Measurements from ENCODE around the gene MYH6. TPM values are rescaled to one million over a fixed set of nuclear protein-coding genes. Genes with fewer than 3 reads are reported as not detected.

The MYH6 gene
- total RNA-seq, 1 donor: not detected

DNA sequence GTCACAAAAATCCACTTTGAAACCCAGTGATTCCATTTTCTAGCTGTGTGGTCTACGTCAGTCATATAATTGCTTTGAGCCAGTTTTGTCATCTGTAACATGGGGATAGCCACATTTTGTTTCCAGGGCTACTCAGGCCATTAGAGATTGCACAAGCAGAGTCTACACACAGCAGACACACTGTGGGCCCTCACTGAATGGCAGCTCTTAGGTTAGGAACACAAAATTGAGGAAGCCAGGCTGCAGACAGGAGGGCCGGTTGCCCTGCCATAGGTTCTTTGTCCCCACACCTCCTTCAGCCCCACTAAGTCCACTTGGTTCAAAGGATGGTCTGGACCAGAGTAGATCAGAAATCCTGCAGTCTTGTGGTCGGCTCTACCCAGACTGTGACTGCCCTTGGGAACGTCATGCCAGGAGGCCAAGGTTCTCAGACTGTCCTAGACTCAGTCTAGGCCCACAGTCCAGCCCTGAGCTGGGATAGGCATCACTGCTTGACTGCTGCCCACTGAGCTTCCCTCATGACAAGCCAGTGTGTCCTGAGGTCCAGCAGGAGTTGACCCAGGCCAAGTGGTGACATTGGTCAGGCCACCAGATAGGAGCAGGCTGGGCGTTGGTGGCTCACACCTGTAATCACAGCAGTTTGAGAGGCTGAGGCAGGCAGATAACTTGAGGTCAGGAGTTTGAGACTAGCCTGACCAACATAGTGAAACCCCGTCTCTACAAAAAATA is 31.2 kb upstream of the MYH6 start:
- Histone ChIP-seq H3K4me1 (ENCODE audit: insufficient read depth, low read length) (no peaks in the 10 kb centered on the region), H3K27me3 (ENCODE audit: insufficient read depth, low read length) (no peaks in the 10 kb centered on the region), H3K9me3 (ENCODE audit: low read depth, low read length) (no peaks in the 10 kb centered on the region), H3K4me3 (ENCODE audit: low read length) (no peak overlapping the region)

DNA sequence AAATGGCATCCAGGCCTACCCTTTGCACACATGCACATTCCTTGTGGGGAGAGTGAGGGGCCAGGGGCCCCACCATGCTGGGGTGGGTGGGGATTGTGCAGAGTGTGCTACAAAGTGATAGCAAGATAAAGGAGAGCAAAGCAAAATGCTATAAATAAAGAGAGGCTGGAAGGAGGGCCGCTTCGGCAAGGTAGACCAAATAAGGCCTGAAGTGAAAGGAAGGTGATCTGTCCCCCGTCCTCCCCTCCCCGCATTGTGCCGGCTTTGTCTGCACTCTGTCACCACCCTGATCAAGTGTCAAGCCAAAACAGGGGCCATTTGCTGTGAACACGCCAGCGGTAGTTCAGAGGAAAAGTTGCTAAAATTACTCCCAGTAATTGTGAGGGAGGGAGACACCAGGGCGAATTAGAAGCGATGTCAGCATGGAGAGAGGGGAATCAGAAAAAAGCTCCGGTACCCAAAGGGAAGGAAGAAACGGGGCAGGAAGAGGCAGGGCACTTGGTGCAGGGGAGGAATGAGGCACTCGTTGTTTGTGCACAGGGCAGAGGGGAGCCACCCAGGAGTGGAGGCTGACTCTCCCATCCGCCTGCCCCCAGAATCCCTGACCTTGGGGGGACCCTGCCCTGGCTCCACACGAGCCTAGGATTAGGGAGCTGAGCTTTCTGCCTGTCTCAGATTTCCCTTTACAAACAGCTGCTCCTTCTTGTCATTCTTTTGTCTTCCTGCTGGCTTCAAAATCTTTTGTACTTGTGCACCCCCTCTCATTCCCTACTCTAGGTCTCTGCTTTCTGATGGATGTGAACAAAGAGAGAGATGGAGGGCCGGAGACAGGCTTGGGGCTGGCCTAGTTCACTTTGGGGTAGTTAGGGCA is 30.3 kb upstream of the MYH6 start:
- Histone ChIP-seq H3K4me3 (ENCODE audit: low read length) (no peak overlapping the region), H3K27me3 (ENCODE audit: insufficient read depth, low read length) (no peaks in the 10 kb centered on the region), H3K9me3 (ENCODE audit: low read depth, low read length) (no peaks in the 10 kb centered on the region), H3K4me1 (ENCODE audit: insufficient read depth, low read length) (no peaks in the 10 kb centered on the region)

DNA sequence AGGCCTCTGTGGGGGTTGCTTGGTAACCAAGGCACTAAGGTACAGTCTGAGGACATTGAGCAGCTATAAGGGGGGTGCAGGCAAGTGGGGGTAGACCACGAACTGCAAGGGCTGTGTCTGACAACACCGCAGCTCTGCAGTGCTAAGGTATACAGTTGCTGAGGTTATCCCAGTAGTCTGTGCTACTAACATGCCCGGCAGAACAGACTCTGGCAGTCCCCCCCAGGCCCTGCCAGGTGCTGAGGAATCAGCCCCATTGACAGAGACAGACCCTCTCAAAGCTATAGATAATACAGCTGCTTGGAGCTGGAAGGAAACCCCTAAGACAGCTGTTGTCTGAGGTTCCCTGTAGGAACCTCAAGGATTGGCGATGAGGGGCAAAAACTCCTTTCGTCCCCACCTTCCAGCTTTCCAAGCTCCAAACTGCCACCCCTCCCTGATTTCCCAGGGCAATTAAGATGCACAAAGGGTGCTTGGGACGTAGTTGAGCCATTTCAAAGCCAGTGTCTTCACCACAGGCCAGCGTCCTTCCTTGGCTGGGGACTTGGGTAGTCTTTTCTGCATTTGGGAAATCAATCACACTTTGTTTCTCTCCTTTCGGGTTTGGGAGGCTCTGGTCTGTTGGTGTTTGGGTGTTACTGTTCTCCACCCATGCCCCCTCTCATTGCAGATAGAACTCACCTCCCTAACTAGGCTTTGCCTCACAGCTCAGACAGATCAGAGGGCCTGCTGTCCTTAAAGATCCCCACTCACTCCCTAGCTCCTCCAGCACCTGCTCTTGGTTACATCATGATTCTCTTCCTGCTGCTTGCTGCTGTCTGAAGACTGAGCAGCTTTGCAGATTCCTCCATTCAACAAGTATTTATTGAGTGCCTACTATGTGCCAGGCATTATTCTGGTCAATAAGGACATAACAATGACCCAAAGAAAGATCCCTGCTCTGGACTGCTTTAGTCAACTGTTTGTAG is 29.3 kb upstream of the MYH6 start:
- Histone ChIP-seq H3K27me3 (ENCODE audit: insufficient read depth, low read length) (no peaks in the 10 kb centered on the region), H3K4me3 (ENCODE audit: low read length) (no peak overlapping the region), H3K4me1 (ENCODE audit: insufficient read depth, low read length) (no peaks in the 10 kb centered on the region), H3K9me3 (ENCODE audit: low read depth, low read length) (no peaks in the 10 kb centered on the region)

DNA sequence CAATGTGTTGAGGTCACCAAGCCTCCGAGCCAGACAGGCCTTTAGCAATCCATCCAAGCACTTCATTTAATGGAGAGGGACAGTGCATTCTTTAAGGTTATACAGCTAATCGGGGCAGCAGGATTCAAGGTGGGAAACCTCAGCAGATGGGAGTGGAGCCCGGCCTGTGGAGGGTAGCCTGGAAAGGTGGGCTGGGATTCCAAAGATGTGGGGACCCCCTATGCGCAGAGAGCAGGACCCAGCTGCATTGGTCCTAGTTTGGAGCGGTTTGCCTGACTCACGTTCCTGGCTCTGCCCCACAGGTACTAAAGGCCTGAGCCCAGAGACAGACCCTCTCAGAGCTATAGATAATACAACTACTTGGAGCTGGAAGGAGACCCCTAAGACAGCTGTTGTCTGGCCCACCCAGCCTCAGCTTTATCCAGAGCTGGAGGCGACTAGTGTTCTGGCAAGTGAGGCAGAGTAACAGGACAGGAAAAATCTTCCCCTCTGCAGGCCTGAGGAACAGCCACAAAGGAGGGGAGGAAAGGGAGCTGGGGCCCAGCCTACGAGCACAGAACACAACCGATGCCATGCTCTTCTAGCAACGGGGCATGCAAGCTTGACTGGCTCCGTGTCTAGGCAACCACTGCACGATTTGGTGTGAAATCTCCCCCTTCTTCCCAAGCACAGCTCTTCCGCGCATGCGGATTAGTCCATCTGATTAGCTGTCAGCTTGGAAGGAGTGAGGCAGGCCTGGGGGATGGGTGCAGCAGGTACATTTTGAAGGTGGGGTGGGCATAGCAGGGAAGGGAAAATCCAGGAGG is 28.5 kb upstream of the MYH6 start:
- Histone ChIP-seq H3K27me3 (ENCODE audit: insufficient read depth, low read length) (no peaks in the 10 kb centered on the region), H3K4me3 (ENCODE audit: low read length) (no peak overlapping the region), H3K4me1 (ENCODE audit: insufficient read depth, low read length) (no peaks in the 10 kb centered on the region), H3K9me3 (ENCODE audit: low read depth, low read length) (no peaks in the 10 kb centered on the region)

DNA sequence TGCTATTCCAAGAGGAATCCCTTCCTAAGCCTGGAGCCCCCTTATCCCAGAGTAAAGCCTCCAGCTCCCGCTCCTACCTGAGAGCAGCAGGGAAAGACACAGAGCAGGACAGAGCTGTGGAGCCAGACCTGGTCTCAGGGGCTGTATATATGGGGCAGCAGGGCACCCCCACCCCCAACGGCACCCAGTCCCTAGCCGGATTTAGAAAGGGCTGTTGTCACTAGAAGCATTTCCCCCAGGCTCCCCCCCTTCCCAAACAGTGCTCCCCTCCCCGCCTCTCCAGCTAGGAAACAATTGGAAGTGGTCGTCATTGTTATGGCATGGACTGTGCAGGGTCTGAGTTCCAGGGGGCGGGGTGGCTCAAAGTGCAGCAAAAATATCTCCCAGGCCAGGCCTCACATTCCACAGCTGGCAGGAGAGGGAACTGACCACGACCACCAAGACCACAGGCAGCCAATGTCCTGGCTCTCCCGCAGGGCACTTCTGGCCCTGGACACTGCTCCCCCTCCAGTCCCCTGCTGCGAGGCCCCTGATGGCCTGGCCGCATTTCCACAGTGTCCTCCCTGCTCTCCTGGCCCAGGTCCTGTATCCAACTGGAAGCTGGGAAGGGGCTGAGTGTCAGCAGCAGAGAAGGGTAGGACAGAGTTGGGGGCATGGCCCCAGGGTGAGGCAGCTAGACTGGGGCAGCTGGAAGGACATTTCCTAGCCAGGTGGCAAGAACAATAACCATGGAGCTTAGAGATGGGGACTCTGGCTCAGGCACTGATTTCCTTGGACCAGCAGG is 27.7 kb upstream of the MYH6 start, which contains the start of gene MYH7:
TSS of gene MYH7 (minus strand) at position 118 of the 784 bp plus-strand sequence. CDS start 1,928 bp downstream, outside the sequence.
- Histone ChIP-seq H3K27me3 (ENCODE audit: insufficient read depth, low read length) (no peaks in the 10 kb centered on the region), H3K4me3 (ENCODE audit: low read length) (no peak within 1 kb of the TSS), H3K4me1 (ENCODE audit: insufficient read depth, low read length) (no peaks in the 10 kb centered on the region), H3K9me3 (ENCODE audit: low read depth, low read length) (no peaks in the 10 kb centered on the region)

DNA sequence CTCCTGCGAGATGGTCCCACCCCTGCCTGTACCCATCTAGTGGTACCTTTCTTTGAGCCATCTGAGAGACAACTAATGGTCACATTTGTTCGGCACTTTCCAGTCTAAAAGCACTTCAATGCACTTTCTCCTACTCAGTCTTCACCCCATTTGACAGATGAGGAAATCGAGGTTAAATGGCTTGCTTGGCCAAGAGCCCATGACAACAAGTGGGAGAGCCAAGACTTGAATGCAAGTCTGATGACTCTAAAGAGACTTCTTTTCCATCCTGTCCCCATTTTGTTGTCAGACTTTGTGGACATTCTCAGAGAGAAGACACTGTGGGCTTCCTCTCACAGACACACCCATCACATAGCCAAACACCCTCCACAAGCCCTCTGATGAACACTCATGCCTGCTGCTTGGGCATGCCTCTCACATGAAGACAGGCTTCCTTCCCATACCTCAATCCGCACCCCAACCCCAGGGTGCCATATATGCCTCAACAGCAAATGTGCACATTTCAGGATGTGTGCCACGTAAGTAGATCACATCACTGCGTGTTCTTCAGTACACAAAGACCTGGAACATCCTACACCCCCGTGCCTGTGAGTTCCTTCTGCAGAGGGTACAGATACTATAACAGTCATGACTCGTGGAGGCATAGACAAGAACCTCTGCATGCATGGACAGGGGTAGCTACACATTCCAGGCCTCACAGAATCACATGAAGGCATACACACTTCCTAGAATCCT is 26.6 kb upstream of the MYH6 start:
- no peaks in the 10 kb centered on the region for H3K4me1 ChIP-seq (ENCODE audit: insufficient read depth, low read length)
- no peak overlapping the region for H3K4me3 ChIP-seq (ENCODE audit: low read length)
- H3K9me3 ChIP-seq (ENCODE audit: low read depth, low read length): no peaks in the 10 kb centered on the region
- no peaks in the 10 kb centered on the region for H3K27me3 ChIP-seq (ENCODE audit: insufficient read depth, low read length)

DNA sequence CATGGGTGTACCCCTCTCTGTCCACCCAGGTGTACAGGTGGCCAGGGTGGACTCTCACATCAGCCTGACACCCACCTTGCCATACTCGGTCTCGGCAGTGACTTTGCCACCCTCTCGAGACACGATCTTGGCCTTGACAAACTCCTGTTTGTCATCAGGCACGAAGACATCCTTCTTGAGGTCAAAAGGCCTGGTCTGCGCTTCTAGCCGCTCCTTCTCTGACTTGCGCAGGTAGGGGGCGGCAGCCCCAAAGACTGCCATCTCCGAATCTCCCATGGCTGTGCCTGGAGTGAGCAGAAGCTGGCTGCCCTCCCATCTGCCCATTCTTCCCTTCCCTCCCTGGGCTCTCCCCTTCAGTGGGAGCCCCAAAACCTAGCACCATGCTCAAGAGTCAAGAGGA is 25.4 kb upstream of the MYH6 start:
- H3K9me3 ChIP-seq (ENCODE audit: low read depth, low read length): no peaks in the 10 kb centered on the region
- H3K27me3 ChIP-seq (ENCODE audit: insufficient read depth, low read length): no peaks in the 10 kb centered on the region
- no peaks in the 10 kb centered on the region for H3K4me1 ChIP-seq (ENCODE audit: insufficient read depth, low read length)
- no peak overlapping the region for H3K4me3 ChIP-seq (ENCODE audit: low read length)

DNA sequence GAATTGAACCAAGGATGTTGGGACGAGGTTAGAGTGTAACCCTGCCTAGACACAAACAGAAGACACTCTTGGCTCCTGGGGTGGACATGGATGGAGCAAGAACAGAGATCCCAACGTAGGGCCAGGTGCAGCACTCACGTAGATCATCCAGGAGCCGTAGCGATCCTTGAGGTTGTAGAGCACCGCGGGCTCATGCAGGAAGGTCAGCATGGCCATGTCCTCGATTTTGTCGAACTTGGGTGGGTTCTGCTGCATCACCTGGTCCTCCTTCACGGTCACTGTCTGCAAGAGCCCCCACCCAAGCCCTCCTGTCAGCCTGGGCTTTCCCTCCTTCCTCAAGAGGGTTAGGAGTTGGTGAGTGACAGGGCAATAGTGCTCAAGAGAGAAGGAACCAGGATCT is 24.9 kb upstream of the MYH6 start:
- H3K4me1 ChIP-seq (ENCODE audit: insufficient read depth, low read length): no peaks in the 10 kb centered on the region
- H3K27me3 ChIP-seq (ENCODE audit: insufficient read depth, low read length): no peaks in the 10 kb centered on the region
- H3K9me3 ChIP-seq (ENCODE audit: low read depth, low read length): no peaks in the 10 kb centered on the region
- no peak overlapping the region for H3K4me3 ChIP-seq (ENCODE audit: low read length)

DNA sequence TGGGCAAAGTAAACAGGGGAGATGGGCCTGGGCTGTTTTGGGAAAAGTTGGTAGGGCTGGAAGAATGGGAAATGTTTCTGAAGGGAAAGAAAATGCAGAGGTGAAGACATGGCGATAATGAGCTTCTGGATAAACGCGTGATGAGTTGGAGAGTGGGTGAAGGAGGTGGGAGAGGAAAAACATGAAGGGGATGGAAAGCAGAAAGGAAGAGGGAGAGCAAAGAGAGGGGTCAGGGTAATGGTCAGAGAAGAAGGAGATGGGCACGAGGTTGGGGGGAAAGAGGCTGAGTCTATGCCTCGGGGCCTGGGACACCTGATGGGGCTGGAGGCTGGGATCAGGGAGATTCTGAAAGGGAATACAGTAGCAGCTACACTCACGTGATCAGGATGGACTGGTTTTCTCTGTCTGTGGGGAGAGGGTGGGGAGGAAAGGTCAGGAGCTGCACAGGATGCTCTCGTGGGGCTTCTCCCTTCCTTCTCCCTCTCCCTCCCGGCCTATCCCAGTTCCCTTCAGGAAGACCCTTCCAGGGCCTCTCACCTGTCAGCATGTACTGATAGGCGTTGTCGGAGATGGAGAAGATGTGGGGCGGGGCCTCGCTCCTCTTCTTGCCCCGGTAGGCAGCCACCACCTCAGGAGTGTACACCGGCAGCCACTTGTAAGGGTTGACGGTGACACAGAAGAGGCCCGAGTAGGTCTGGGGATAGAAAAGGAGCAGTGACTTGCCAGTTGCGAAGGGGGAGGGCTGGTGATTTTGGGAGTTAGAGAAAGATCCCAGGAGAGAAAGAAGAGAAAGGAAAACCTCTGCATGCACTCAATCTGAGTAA is 24.2 kb upstream of the MYH6 start:
- no peak overlapping the region for H3K4me3 ChIP-seq (ENCODE audit: low read length)
- H3K27me3 ChIP-seq (ENCODE audit: insufficient read depth, low read length): no peaks in the 10 kb centered on the region
- no peaks in the 10 kb centered on the region for H3K4me1 ChIP-seq (ENCODE audit: insufficient read depth, low read length)
- no peaks in the 10 kb centered on the region for H3K9me3 ChIP-seq (ENCODE audit: low read depth, low read length)

DNA sequence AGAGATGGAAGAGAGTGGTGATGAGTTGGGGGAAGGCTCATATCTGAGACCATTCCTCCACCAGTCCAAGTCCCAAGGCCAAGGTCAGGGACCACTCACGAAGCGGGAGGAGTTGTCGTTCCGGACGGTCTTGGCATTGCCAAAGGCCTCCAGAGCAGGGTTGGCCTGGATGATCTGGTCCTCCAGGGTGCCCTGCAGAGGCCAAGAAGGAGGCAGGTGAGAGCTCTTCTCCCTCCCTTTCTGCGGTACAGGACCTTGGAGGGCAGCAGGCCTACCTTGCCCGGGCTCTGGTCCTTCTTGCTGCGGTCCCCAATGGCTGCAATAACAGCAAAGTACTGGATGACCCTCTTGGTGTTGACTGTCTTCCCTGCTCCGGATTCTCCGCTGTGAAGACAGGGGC is 23.4 kb upstream of the MYH6 start:
- Histone ChIP-seq H3K27me3 (ENCODE audit: insufficient read depth, low read length) (no peaks in the 10 kb centered on the region), H3K4me1 (ENCODE audit: insufficient read depth, low read length) (no peaks in the 10 kb centered on the region), H3K9me3 (ENCODE audit: low read depth, low read length) (no peaks in the 10 kb centered on the region), H3K4me3 (ENCODE audit: low read length) (no peak overlapping the region)

DNA sequence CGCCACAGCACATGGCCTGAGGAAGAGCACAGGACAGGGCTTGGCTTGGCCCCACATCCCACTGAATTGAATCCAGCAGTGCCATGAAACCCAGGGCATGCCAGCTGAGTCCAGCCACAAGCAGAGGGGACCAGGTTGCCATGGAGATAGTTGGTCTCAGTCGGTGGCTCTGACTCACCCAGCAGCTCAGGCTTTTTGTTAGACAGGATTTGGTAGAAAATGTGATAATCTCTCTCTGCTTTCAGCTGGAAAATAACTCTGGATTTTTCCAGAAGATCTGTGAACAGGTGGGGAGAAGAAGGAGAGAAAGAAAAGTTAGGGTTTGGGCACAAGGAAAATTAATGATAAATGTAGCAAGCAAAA is 22.6 kb upstream of the MYH6 start:
- H3K4me1 ChIP-seq (ENCODE audit: insufficient read depth, low read length): no peaks in the 10 kb centered on the region
- no peak overlapping the region for H3K4me3 ChIP-seq (ENCODE audit: low read length)
- no peaks in the 10 kb centered on the region for H3K9me3 ChIP-seq (ENCODE audit: low read depth, low read length)
- no peaks in the 10 kb centered on the region for H3K27me3 ChIP-seq (ENCODE audit: insufficient read depth, low read length)

DNA sequence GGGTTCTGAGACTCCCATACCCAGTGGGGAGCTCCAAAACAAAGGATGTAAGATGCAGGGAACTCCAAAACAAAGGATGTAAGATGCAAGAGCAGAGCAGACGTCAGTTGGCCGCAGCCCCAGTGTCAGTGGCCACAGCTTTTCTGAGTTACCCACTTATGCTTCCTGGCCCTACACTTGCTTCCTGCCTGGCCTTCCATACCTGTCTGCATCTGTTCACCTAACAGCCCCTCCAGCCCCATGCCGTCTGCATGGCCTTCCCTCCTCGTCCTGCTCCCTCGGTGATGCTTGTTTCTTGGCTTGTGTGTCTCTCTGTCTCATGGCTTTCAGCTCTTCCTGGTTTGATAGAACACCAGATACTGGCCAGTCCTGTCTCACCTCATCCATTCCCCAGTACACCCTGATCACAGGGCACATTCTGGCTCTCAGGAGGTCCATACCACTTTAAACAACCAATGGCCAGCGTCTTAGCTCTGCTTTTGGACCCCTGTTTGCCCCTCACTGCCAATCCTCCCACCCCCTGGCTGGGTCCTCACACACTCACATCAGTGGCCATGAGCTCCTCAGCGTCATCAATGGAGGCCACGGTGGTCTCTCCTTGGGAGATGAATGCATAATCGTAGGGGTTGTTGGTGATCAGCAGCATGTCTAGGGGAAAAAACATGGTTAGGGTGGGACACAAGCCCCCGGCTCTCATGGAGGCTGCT is 22.1 kb upstream of the MYH6 start:
- H3K4me1 ChIP-seq (ENCODE audit: insufficient read depth, low read length): no peaks in the 10 kb centered on the region

More for the DNA sequence above, 22.1 kb upstream of the MYH6 start:
- Histone ChIP-seq H3K27me3 (ENCODE audit: insufficient read depth, low read length) (no peaks in the 10 kb centered on the region), H3K9me3 (ENCODE audit: low read depth, low read length) (no peaks in the 10 kb centered on the region), H3K4me3 (ENCODE audit: low read length) (no peak overlapping the region)

All from mononuclear cell (primary cell).